ENCODE results near the gene BMP7.

DNA sequence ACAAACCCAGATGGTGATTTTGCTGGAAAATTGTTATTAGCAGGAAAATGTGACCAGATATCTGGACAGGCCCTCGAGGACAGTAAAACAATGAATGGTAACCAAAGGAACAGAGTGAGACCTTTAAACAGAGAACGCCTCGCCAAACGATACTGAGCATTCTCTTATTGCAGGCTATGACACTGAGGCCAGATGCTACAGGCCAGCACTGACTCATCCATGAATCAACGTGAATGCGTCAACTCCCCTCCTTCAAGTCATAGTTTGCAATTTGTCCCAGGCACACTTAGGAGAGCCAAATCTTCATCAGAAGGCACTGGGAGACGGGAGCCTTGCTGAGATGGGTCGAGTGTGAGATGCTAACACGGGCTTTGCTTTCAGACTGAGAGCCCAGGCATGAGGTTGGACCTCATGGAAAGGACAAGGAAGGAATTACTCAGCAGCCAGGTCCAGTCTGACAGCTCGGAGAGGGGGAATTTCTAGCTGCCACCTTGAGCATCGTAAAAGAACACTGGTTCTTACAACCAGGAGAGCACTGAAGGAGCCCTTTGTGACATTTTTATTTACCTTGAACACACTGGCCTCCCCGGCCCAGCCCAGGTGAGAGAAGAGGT lies 60.7 kb downstream of the BMP7 start:
- TF ChIP-seq, protein P1, sequence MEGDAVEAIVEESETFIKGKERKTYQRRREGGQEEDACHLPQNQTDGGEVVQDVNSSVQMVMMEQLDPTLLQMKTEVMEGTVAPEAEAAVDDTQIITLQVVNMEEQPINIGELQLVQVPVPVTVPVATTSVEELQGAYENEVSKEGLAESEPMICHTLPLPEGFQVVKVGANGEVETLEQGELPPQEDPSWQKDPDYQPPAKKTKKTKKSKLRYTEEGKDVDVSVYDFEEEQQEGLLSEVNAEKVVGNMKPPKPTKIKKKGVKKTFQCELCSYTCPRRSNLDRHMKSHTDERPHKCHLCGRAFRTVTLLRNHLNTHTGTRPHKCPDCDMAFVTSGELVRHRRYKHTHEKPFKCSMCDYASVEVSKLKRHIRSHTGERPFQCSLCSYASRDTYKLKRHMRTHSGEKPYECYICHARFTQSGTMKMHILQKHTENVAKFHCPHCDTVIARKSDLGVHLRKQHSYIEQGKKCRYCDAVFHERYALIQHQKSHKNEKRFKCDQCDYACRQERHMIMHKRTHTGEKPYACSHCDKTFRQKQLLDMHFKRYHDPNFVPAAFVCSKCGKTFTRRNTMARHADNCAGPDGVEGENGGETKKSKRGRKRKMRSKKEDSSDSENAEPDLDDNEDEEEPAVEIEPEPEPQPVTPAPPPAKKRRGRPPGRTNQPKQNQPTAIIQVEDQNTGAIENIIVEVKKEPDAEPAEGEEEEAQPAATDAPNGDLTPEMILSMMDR (IDR thresholded peaks at IDR 0.05): no peak
- TF ChIP-seq POLR2A (IDR thresholded peaks at IDR 0.05): no peak

All from thyroid gland (tissue), 4 donors.